Osteocyte (in vitro differentiated cells): ENCODE results near the gene ARL1. TPM values are rescaled to one million over a fixed set of nuclear protein-coding genes. Genes with fewer than 3 reads are reported as not detected.
A peak's percentile ranks its signal among the peaks of the same experiment; 100 is the strongest.
"Not testable (repeated sequence)": the region's sequence is repeated elsewhere in the genome, so short reads cannot be mapped to it uniquely, and the experiment has no call there.

Experiments used
- DNase-seq: peaks from one replicate; pipeline ENCODE4 v3.0.0; 2021; ENCODE audit warnings: mixed read lengths; ENCODE audit not compliant: unreplicated experiment; ENCODE audit errors: extremely low spot score
- H3K27ac Mint-ChIP-seq: one replicate; pipeline ENCODE4 v1.8.0; 2021; ENCODE audit warnings: mild to moderate bottlenecking, mixed read lengths; ENCODE audit not compliant: unreplicated experiment
- H3K27me3 Mint-ChIP-seq: one replicate; pipeline ENCODE4 v1.8.0; 2021; ENCODE audit warnings: mixed read lengths; ENCODE audit not compliant: unreplicated experiment
- H3K36me3 Mint-ChIP-seq: one replicate; pipeline ENCODE4 v1.8.0; 2021; ENCODE audit warnings: mixed read lengths; ENCODE audit not compliant: unreplicated experiment
- H3K4me1 Mint-ChIP-seq: one replicate; pipeline ENCODE4 v1.8.0; 2021; ENCODE audit warnings: mixed read lengths; ENCODE audit not compliant: unreplicated experiment
- H3K4me3 Mint-ChIP-seq: one replicate; pipeline ENCODE4 v1.8.0; 2021; ENCODE audit warnings: mild to moderate bottlenecking, moderate library complexity, mixed read lengths; ENCODE audit not compliant: unreplicated experiment
- H3K9me3 Mint-ChIP-seq: one replicate; pipeline ENCODE4 v1.8.0; 2021; ENCODE audit warnings: mixed read lengths; ENCODE audit not compliant: unreplicated experiment
- CTCF ChIP-seq: fragments of 200-600 bp; sonication (generic); IDR thresholded peaks from 2 replicates; pipeline ENCODE4 v1.5.0; 2021; ENCODE audit warnings: antibody characterized with exemption, mild to moderate bottlenecking, moderate library complexity
- total RNA-seq: library from RNA; stranded (reverse); gene quantifications from 2 replicates; pipeline ENCODE4 v1.2.1, GENCODE V29; 2021

The ARL1 gene
- total RNA-seq, 1 donor from 2014 or later, result 109 TPM

GRCh38 chr12:101407049-101407435, 530 bp downstream of the ARL1 start:
- H3K27me3 Mint-ChIP-seq, result peaks cover under 1% of the 10 kb centered on the region
- H3K27ac Mint-ChIP-seq, result peak overlapping the region; percentile 98
- H3K4me3 Mint-ChIP-seq, result peak overlapping the region; percentile 95
- no peaks in the 10 kb centered on the region for H3K36me3 Mint-ChIP-seq
- no peak for DNase-seq
- peaks cover 28% of the 10 kb centered on the region for H3K4me1 Mint-ChIP-seq
- TF ChIP-seq CTCF, result no peak
- no peaks in the 10 kb centered on the region for H3K9me3 Mint-ChIP-seq

- DNase-seq, H3K4me3 Mint-ChIP-seq, H3K4me1 Mint-ChIP-seq, H3K27me3 Mint-ChIP-seq, H3K27ac Mint-ChIP-seq, H3K9me3 Mint-ChIP-seq: not testable (repeated sequence)
- peaks cover 52% of the 10 kb centered on the region for H3K36me3 Mint-ChIP-seq
These were observed 16.4 kb downstream of the ARL1 start for GRCh38 chr12:101391181-101391580.

DNA sequence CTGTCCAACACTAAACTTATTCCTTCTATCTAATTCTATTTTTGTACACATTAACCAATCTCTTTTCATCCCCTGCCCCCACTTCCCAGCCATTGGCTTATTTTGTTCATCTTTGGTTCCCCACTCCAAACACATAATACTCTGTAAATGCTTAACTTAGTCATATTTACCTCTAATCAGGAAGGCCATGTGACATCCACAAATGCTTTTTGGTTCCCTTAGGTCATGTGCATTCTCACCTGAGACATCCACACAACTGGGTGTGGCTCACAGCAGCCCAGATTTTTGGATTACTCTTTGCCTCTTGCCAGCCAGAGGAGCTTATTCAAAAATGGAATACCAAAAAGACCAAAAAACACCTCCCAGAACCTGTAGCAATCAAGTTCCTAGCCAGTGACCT, 28.4 kb downstream of the ARL1 start:
- H3K27me3 Mint-ChIP-seq, result no peaks in the 10 kb centered on the region
- H3K4me1 Mint-ChIP-seq, result no peaks in the 10 kb centered on the region
- DNase-seq, result no peak
- H3K4me3 Mint-ChIP-seq, result no peak overlapping the region
- H3K36me3 Mint-ChIP-seq, result peaks cover 41% of the 10 kb centered on the region
- H3K27ac Mint-ChIP-seq, result no peak overlapping the region
- TF ChIP-seq CTCF, result no peak
- H3K9me3 Mint-ChIP-seq, result no peaks in the 10 kb centered on the region

GRCh38 chr12:101375573-101375972, 32.0 kb downstream of the ARL1 start:
- no peak overlapping the region for H3K27ac Mint-ChIP-seq
- no peaks in the 10 kb centered on the region for H3K27me3 Mint-ChIP-seq
- H3K9me3 Mint-ChIP-seq, result no peaks in the 10 kb centered on the region
- no peak overlapping the region for H3K4me3 Mint-ChIP-seq
- DNase-seq, result no peak
- H3K4me1 Mint-ChIP-seq, result no peaks in the 10 kb centered on the region
- H3K36me3 Mint-ChIP-seq, result peaks cover 41% of the 10 kb centered on the region
- TF ChIP-seq CTCF, result no peak

DNA sequence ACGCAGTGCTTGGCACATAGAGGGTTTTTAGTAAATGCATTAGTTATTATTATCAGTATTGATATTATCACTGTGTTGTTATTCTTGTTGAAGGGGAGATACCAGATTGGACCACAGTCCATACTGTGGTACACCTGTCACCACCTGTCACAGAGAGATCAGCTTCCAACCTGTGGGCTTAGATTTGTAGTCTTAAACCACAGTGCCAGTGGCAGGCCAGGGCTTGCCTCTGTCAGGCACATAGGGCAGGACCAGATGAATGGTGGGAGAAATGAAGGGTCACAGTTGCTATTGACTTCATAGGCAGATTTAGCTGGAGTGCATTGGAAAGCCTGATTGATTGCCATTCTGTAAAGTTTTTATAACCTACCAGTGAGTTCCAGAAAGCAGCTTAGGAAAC, 35.1 kb downstream of the ARL1 start:
- peaks cover 48% of the 10 kb centered on the region for H3K36me3 Mint-ChIP-seq
- no peaks in the 10 kb centered on the region for H3K9me3 Mint-ChIP-seq
- H3K4me1 Mint-ChIP-seq, result no peaks in the 10 kb centered on the region
- H3K4me3 Mint-ChIP-seq, result no peak overlapping the region
- no peak for DNase-seq
- H3K27me3 Mint-ChIP-seq, result no peaks in the 10 kb centered on the region
- TF ChIP-seq CTCF, result no peak
- H3K27ac Mint-ChIP-seq, result no peak overlapping the region

DNA sequence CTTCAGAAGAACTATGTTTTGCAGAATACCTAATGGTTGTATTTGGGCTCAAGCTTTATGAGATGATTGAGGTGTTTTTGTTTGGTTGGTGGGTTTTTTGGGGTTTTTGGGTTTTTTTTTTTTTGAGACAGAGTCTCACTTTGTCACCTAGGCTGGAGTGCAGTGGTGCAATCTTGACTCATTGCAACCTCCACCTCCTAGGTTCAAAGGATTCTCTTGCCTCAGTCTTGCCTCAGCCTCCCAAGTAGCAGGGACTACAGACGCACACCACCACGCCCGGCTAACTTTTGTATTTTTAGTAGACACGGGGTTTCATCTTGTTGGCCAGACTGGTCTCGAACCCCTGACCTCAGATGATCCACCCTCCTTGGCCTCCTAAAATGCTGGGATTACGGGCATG, 39.6 kb downstream of the ARL1 start:
- H3K4me3 Mint-ChIP-seq, result no peak overlapping the region
- no peaks in the 10 kb centered on the region for H3K27me3 Mint-ChIP-seq
- DNase-seq, result no peak
- peaks cover 56% of the 10 kb centered on the region for H3K36me3 Mint-ChIP-seq
- no peaks in the 10 kb centered on the region for H3K9me3 Mint-ChIP-seq
- H3K4me1 Mint-ChIP-seq, result no peaks in the 10 kb centered on the region
- no peak for TF ChIP-seq CTCF
- H3K27ac Mint-ChIP-seq, result no peak overlapping the region
